H1 (cell line): ENCODE results near the gene CDKN3. TPM values are rescaled to one million over a fixed set of nuclear protein-coding genes. Genes with fewer than 3 reads are reported as not detected.

Experiments
- CTCF ChIA-PET: fragments of 300-600 bp; sonication (Branson Sonifier 250); formaldehyde crosslinking; loops from one replicate; lab custom pipeline; 2021; ENCODE audit not compliant: partially characterized antibody; lab: Charles Lee
- POLR2A ChIA-PET: fragments of 300-600 bp; sonication (Branson Sonifier 250); formaldehyde crosslinking; loops from one replicate; lab custom pipeline; 2021; ENCODE audit warnings: inconsistent platforms; ENCODE audit not compliant: partially characterized antibody; lab: Charles Lee
- DNase-seq, 2 experiments: peaks; one replicate each; pipeline versions ENCODE4 v3.0.0 to v3.0.0-alpha.2; 2010 to 2022; ENCODE audit warnings: low spot score in 2 of 2, low read depth in 1 of 2, mixed read lengths in 1 of 2
- FAIRE-seq: peaks from 2 replicates; lab custom pipeline; 2011; peaks lifted over from hg19 to GRCh38; lab: Jason Lieb, UNC
- H2AFZ ChIP-seq: 2 replicates; pipeline ENCODE4 v1.8.1; 2012; ENCODE audit warnings: low read length, inconsistent platforms
- H2AK5ac ChIP-seq: 2 replicates; pipeline ENCODE4 v1.6.1; 2013; ENCODE audit warnings: low read depth, low read length
- H2BK120ac ChIP-seq: replicated peaks from 2 replicates; pipeline ENCODE3; 2013; ENCODE audit warnings: low read depth, low read length, inconsistent platforms
- H2BK12ac ChIP-seq: 2 replicates; pipeline ENCODE4 v1.6.1; 2013; ENCODE audit warnings: low read depth, low read length
- H2BK15ac ChIP-seq: 2 replicates; pipeline ENCODE4 v1.6.1; 2013; ENCODE audit warnings: low read length
- H2BK20ac ChIP-seq: 2 replicates; pipeline ENCODE4 v1.6.1; 2013; ENCODE audit warnings: low read length
- H2BK5ac ChIP-seq: 2 replicates; pipeline ENCODE4 v1.6.1; 2013; ENCODE audit warnings: low read depth, low read length
- H3K14ac ChIP-seq: 2 replicates; pipeline ENCODE4 v1.6.1; 2013; ENCODE audit warnings: inconsistent platforms; ENCODE audit not compliant: insufficient read length
- H3K18ac ChIP-seq: 2 replicates; pipeline ENCODE4 v1.6.1; 2013; ENCODE audit warnings: low read length; ENCODE audit errors: extremely low read depth
- H3K23ac ChIP-seq: 2 replicates; pipeline ENCODE4 v1.6.1; 2013; ENCODE audit warnings: inconsistent platforms; ENCODE audit not compliant: insufficient read length
- H3K23me2 ChIP-seq: 2 replicates; pipeline ENCODE4 v1.6.1; 2013; ENCODE audit warnings: low read depth, low read length
- H3K27ac ChIP-seq: 2 replicates; pipeline ENCODE4 v1.6.1; 2011; ENCODE audit warnings: low read depth, low read length, inconsistent platforms
- H3K27me3 ChIP-seq, 4 experiments: replicated peaks in 1 of 4; 1 replicate in 1 of 4; 2 replicates in 3 of 4; pipeline versions ENCODE4 v1.6.1 to v1.8.1; 2011 to 2013; ENCODE audit warnings: low read length in 3 of 4, mild to moderate bottlenecking in 3 of 4, inconsistent platforms in 2 of 4, mixed read lengths in 2 of 4, moderate library complexity in 1 of 4; ENCODE audit not compliant: control insufficient read depth in 3 of 4, insufficient read depth in 3 of 4; ENCODE audit errors: extremely low read depth in 1 of 4
- H3K36me3 ChIP-seq, 4 experiments: 2 replicates each; pipeline versions ENCODE4 v1.6.1 to v1.8.1; 2011 to 2013; ENCODE audit warnings: mild to moderate bottlenecking in 4 of 4, low read length in 3 of 4, moderate library complexity in 2 of 4, control low read depth in 1 of 4, inconsistent platforms in 1 of 4; ENCODE audit not compliant: insufficient read depth in 4 of 4, control insufficient read depth in 2 of 4
- H3K4ac ChIP-seq: replicated peaks from 2 replicates; pipeline ENCODE3; 2013; ENCODE audit warnings: low read length, low read depth, mixed read lengths, inconsistent platforms; ENCODE audit not compliant: insufficient read length
- H3K4me1 ChIP-seq, 4 experiments: replicated peaks in 1 of 4; 1 replicate in 1 of 4; 2 replicates in 3 of 4; pipeline versions ENCODE4 v1.6.1 to v1.8.1; 2011 to 2013; ENCODE audit warnings: low read length in 3 of 4, inconsistent platforms in 2 of 4, mixed read lengths in 1 of 4; ENCODE audit not compliant: insufficient read depth in 4 of 4, control insufficient read depth in 3 of 4
- H3K4me2 ChIP-seq, 2 experiments: 2 replicates each; pipeline versions ENCODE4 v1.6.1 to v1.8.1; 2011 to 2013; ENCODE audit warnings: low read depth in 2 of 2, low read length in 2 of 2, control low read depth in 1 of 2, inconsistent platforms in 1 of 2, mild to moderate bottlenecking in 1 of 2; ENCODE audit not compliant: insufficient read depth in 1 of 2
- H3K4me3 ChIP-seq, 4 experiments: fragments of 200-600, 300-600 bp in 1 of 4; sonication (generic), shearing (Covaris generic), sonication (Bioruptor Twin) in 1 of 4; 2 replicates each; pipeline versions ENCODE4 v1.5.1 to v1.8.1; 2011 to 2016; ENCODE audit warnings: low read length in 4 of 4, low read depth in 3 of 4, control low read depth in 2 of 4, inconsistent platforms in 2 of 4, mild to moderate bottlenecking in 2 of 4, mixed read lengths in 1 of 4, moderate library complexity in 1 of 4; ENCODE audit not compliant: insufficient read depth in 2 of 4; ENCODE audit errors: extremely low read depth in 1 of 4
- H3K56ac ChIP-seq: replicated peaks from 2 replicates; pipeline ENCODE3; 2013; ENCODE audit warnings: low read depth, mild to moderate bottlenecking, mixed read lengths, low read length, inconsistent platforms; ENCODE audit not compliant: insufficient read length
- H3K79me1 ChIP-seq: 2 replicates; pipeline ENCODE4 v1.6.1; 2013; ENCODE audit warnings: low read depth, low read length, control low read depth
- H3K79me2 ChIP-seq, 2 experiments: 2 replicates each; pipeline versions ENCODE4 v1.6.1 to v1.8.1; 2012 to 2013; ENCODE audit warnings: low read length in 2 of 2, mild to moderate bottlenecking in 2 of 2, inconsistent platforms in 1 of 2; ENCODE audit not compliant: insufficient read depth in 2 of 2, control insufficient read depth in 1 of 2
- H3K9ac ChIP-seq, 4 experiments: replicated peaks in 1 of 4; 1 replicate in 1 of 4; 2 replicates in 3 of 4; pipeline versions ENCODE4 v1.6.1 to v1.8.1; 2011 to 2013; ENCODE audit warnings: low read depth in 3 of 4, low read length in 3 of 4, control low read depth in 2 of 4, mild to moderate bottlenecking in 2 of 4, moderate library complexity in 2 of 4, inconsistent platforms in 1 of 4; ENCODE audit errors: extremely low read depth in 1 of 4
- H3K9me3 ChIP-seq, 2 experiments: 2 replicates each; pipeline versions ENCODE4 v1.6.1 to v1.8.1; 2012 to 2013; ENCODE audit warnings: mild to moderate bottlenecking in 2 of 2, moderate library complexity in 2 of 2, control low read depth in 1 of 2, inconsistent platforms in 1 of 2, low read depth in 1 of 2, low read length in 1 of 2, mixed read lengths in 1 of 2; ENCODE audit not compliant: insufficient read depth in 2 of 2
- H4K20me1 ChIP-seq, 2 experiments: replicated peaks in 1 of 2; 2 replicates each; pipeline versions ENCODE3 to v1.8.1; 2011 to 2013; ENCODE audit warnings: inconsistent platforms in 2 of 2, low read length in 2 of 2, mild to moderate bottlenecking in 1 of 2; ENCODE audit not compliant: insufficient read depth in 2 of 2, control insufficient read depth in 1 of 2
- H4K5ac ChIP-seq: 2 replicates; pipeline ENCODE4 v1.6.1; 2013; ENCODE audit warnings: low read length, low read depth, mixed read lengths, inconsistent platforms; ENCODE audit not compliant: insufficient read length
- H4K8ac ChIP-seq: 2 replicates; pipeline ENCODE4 v1.8.0; 2013; ENCODE audit warnings: mild to moderate bottlenecking, moderate library complexity, low read length, inconsistent platforms; ENCODE audit not compliant: insufficient read depth; ENCODE audit errors: extremely low read depth
- H4K91ac ChIP-seq: replicated peaks from 2 replicates; pipeline ENCODE3; 2013; ENCODE audit warnings: low read length, mixed read lengths, inconsistent platforms; ENCODE audit not compliant: insufficient read length
- ASH2L ChIP-seq: fragments of 200-600, 300-600 bp; sonication (generic); IDR thresholded peaks from one replicate; pipeline ENCODE4 v1.7.1; 2017; ENCODE audit warnings: low read length
- EGR1 ChIP-seq: IDR thresholded peaks from 2 replicates; pipeline ENCODE4 v1.6.1; 2011; ENCODE audit warnings: low read depth, low read length, borderline replicate concordance
- GTF2F1 ChIP-seq: IDR thresholded peaks from 2 replicates; pipeline ENCODE4 v1.6.1; 2012; ENCODE audit warnings: low read depth, low read length, improper control_type of control experiment, borderline replicate concordance
- HDAC6 ChIP-seq: IDR thresholded peaks from one replicate; pipeline ENCODE4 v1.7.1; 2012; ENCODE audit warnings: low read depth, mild to moderate bottlenecking, inconsistent platforms, low read length, moderate library complexity
- POU5F1 ChIP-seq: IDR thresholded peaks from 2 replicates; pipeline ENCODE4 v1.6.1; 2011; ENCODE audit warnings: low read depth, mild to moderate bottlenecking, low read length, moderate library complexity
- RFX5 ChIP-seq: IDR thresholded peaks from 2 replicates; pipeline ENCODE4 v1.6.1; 2011; ENCODE audit warnings: low read depth, low read length, improper control_type of control experiment, borderline replicate concordance
- RXRA ChIP-seq: IDR thresholded peaks from 2 replicates; pipeline ENCODE4 v1.6.1; 2011; ENCODE audit warnings: low read depth, mild to moderate bottlenecking, low read length, moderate library complexity; ENCODE audit not compliant: insufficient read depth
- SAP30 ChIP-seq: fragments of 300-600 bp; sonication (generic); IDR thresholded peaks from 2 replicates; pipeline ENCODE4 v1.7.1; 2012; ENCODE audit warnings: low read length, moderate library complexity, mild to moderate bottlenecking, inconsistent platforms; ENCODE audit not compliant: insufficient read depth, insufficient replicate concordance
- SIX5 ChIP-seq: IDR thresholded peaks from 2 replicates; pipeline ENCODE4 v1.6.1; 2011; ENCODE audit warnings: mild to moderate bottlenecking, low read depth, low read length
- SP2 ChIP-seq: IDR thresholded peaks from 2 replicates; pipeline ENCODE4 v1.6.1; 2012; ENCODE audit warnings: mild to moderate bottlenecking, low read length, inconsistent platforms
- SUZ12 ChIP-seq: fragments of 200-600 bp; sonication (generic); IDR thresholded peaks from 2 replicates; pipeline ENCODE4 v1.6.1; 2012; ENCODE audit warnings: mild to moderate bottlenecking, inconsistent platforms, low read length, moderate library complexity, mixed read lengths
- WGBS, 2 experiments: shearing (Covaris generic) in 1 of 2; methylation state at CpG; one replicate each; pipeline versions ENCODE4 v1.1.6 to v1.1.7; 2013 to 2015; ENCODE audit warnings: low lambda C conversion rate in 2 of 2, mixed read lengths in 2 of 2, inconsistent platforms in 1 of 2, low coverage in 1 of 2, missing lambda C conversion rate in 1 of 2; ENCODE audit not compliant: insufficient replicate concordance in 2 of 2, insufficient coverage in 1 of 2, insufficient read length in 1 of 2; ENCODE audit errors: extremely low coverage in 1 of 2, missing lambda C conversion rate in 1 of 2; 5-methylcytosine and 5-hydroxymethylcytosine counted together
- polyA plus RNA-seq, 7 experiments: library from polyadenylated mRNA; depleted of rRNA in 3 of 7; stranded (reverse) in 5 of 7; unstranded in 2 of 7; fragments of >200 nt in 5 of 7; fragments of 200-250 nt in 2 of 7; gene quantifications; 1 replicate in 5 of 7; 2 replicates in 1 of 7; 4 replicates in 1 of 7; pipeline versions ENCODE4 v1.2.1 to v1.2.3, GENCODE V29; 2011 to 2013; ENCODE audit warnings: missing spikeins in 2 of 7, mixed read lengths in 2 of 7
- total RNA-seq: library from RNA; stranded (reverse); fragmentation: NEBNext Ultra II Directional; extraction: Animal tissue kit (Norgen Biotek cat#: 25700); gene quantifications from 2 replicates; pipeline ENCODE4 v1.2.1, GENCODE V29; 2021
- TF ChIP-seq, protein P1 (sequence below), 3 experiments: IDR thresholded peaks; 1 replicate in 2 of 3; 2 replicates in 1 of 3; pipeline versions ENCODE4 v1.5.1 to v1.6.1; 2011; ENCODE audit warnings: low read length in 3 of 3, mild to moderate bottlenecking in 3 of 3, inconsistent platforms in 2 of 3, low read depth in 1 of 3, moderate library complexity in 1 of 3; ENCODE audit not compliant: insufficient read depth in 1 of 3; ENCODE audit errors: control extremely low read depth in 1 of 3

CDKN3 gene
- total and polyA plus RNA-seq, 2 of the 8 experiments (the other 6 are each of a cell fraction or from before 2014, with no cell fraction given): 43.5 to 48.3 TPM

GRCh38 chr14:54453252-54453651, 56.4 kb downstream of the CDKN3 start:
- Histone ChIP-seq H3K79me2 (no peaks in the 10 kb centered on the region), H3K23me2 (no peaks in the 10 kb centered on the region), H3K14ac (no peak overlapping the region), H3K36me3 (no peaks in the 10 kb centered on the region), H2BK20ac (no peak overlapping the region), H3K4me2 (no peak overlapping the region), H2AK5ac (no peak overlapping the region), H3K9ac (no peak overlapping the region), H3K27me3 (no peaks in the 10 kb centered on the region), H2BK15ac (no peak overlapping the region), H2BK12ac (no peak overlapping the region), H4K91ac (no peak overlapping the region), H3K27ac (no peak overlapping the region), H3K4me1 (no peaks in the 10 kb centered on the region), H4K8ac (no peak overlapping the region), H4K5ac (no peak overlapping the region), H3K4ac (no peak overlapping the region), H3K4me3 (no peak overlapping the region), H3K18ac (no peak overlapping the region), H3K23ac (no peak overlapping the region), H3K56ac (no peak overlapping the region), H2AFZ (no peak overlapping the region), H4K20me1 (no peaks in the 10 kb centered on the region), H3K9me3 (no peaks in the 10 kb centered on the region), H2BK5ac (no peak overlapping the region), H3K79me1 (no peaks in the 10 kb centered on the region), H2BK120ac (no peak overlapping the region)
- WGBS, 2 experiments: 86% methylated on average over 3 of the region's 3 CpGs; no CpG with 5 or more reads in 1 of the 2 experiments
- ChIA-PET POLR2A (no interaction called here), CTCF (interaction anchor here (0.8 kb wide), 1 partner anchor 11 kb away, joined by 3 read pairs; no protein-coding TSS in a partner anchor)
- no peak for DNase-seq
- FAIRE-seq: no peak
- TF ChIP-seq RFX5 (no peak), POU5F1 (no peak), GTF2F1 (no peak), ASH2L (no peak), SIX5 (no peak), SP2 (no peak), EGR1 (no peak), HDAC6 (no peak), RXRA (no peak), SAP30 (no peak), SUZ12 (no peak)
- TF ChIP-seq, protein P1, sequence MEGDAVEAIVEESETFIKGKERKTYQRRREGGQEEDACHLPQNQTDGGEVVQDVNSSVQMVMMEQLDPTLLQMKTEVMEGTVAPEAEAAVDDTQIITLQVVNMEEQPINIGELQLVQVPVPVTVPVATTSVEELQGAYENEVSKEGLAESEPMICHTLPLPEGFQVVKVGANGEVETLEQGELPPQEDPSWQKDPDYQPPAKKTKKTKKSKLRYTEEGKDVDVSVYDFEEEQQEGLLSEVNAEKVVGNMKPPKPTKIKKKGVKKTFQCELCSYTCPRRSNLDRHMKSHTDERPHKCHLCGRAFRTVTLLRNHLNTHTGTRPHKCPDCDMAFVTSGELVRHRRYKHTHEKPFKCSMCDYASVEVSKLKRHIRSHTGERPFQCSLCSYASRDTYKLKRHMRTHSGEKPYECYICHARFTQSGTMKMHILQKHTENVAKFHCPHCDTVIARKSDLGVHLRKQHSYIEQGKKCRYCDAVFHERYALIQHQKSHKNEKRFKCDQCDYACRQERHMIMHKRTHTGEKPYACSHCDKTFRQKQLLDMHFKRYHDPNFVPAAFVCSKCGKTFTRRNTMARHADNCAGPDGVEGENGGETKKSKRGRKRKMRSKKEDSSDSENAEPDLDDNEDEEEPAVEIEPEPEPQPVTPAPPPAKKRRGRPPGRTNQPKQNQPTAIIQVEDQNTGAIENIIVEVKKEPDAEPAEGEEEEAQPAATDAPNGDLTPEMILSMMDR (IDR thresholded peaks at IDR 0.05; ENCODE audit: control extremely low read depth in 1 of 3, insufficient read depth in 1 of 3, low read depth in 1 of 3, low read length in 3 of 3): no peak
